Uterus (tissue), 2 donors: Measurements from ENCODE around the gene MYO1D.

Experiments
- POLR2A ChIP-seq, 2 donors: fragments of 450-650 bp; IDR thresholded peaks; one replicate each; pipeline ENCODE4 v1.6.1; 2016; ENCODE audit warnings: antibody characterized with exemption in 2 of 2, mild to moderate bottlenecking in 1 of 2, moderate library complexity in 1 of 2
- TF ChIP-seq, protein P1 (sequence below), 4 experiments: fragments of 200-600 bp in 2 of 4; fragments of 450-650 bp in 2 of 4; sonication (generic) in 2 of 4; IDR thresholded peaks; one replicate each; pipeline ENCODE4 v1.5.1; 2016 to 2019; ENCODE audit warnings: antibody characterized with exemption in 4 of 4, mild to moderate bottlenecking in 2 of 4, moderate library complexity in 1 of 4

GRCh38 chr17:32899236-32900013 lies 22.5 kb upstream of the MYO1D start:
- TF ChIP-seq, protein P1, sequence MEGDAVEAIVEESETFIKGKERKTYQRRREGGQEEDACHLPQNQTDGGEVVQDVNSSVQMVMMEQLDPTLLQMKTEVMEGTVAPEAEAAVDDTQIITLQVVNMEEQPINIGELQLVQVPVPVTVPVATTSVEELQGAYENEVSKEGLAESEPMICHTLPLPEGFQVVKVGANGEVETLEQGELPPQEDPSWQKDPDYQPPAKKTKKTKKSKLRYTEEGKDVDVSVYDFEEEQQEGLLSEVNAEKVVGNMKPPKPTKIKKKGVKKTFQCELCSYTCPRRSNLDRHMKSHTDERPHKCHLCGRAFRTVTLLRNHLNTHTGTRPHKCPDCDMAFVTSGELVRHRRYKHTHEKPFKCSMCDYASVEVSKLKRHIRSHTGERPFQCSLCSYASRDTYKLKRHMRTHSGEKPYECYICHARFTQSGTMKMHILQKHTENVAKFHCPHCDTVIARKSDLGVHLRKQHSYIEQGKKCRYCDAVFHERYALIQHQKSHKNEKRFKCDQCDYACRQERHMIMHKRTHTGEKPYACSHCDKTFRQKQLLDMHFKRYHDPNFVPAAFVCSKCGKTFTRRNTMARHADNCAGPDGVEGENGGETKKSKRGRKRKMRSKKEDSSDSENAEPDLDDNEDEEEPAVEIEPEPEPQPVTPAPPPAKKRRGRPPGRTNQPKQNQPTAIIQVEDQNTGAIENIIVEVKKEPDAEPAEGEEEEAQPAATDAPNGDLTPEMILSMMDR (IDR thresholded peaks at IDR 0.05), result no peak
- TF ChIP-seq POLR2A (IDR thresholded peaks at IDR 0.05), result no peak
